ENCODE measurements around the gene MEMO1.
"Not testable (repeated sequence)": the region's sequence is repeated elsewhere in the genome, so short reads cannot be mapped to it uniquely, and the experiment has no call there.

Gene MEMO1

DNA sequence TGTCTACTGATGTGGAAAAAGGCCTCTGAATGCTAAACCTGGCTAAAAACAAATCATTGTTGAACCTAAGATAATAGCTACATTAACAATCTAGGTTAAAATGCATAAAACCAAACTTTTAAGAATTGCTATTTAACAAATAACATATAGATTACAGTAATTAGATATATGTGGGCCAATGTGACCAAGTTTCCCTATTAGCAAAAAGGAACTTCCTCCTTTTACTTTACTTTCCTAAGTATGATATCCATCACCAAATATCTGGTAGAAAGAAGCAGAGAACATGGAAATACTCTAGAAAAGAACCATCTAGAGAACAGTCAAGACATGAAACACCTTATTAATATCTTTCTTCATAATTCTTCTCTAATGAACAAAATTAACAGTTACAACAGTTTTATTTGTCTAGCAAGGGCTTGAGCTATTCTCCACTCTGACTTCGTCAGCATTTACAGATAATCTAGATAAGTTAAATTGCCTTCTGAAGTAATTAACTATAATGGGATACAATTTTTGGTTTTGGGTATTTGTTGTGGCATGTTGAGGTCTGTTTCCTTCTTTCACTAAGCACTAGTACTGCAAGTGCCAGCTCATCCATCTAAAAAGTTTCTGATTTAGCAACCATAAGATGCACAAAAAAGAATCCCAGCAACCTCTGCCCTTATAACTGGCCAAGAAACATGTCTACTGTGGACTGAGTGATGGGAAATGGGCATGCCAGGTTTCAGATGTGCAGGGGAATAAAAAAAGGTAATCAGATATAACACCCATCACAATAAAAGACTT is 53.3 kb downstream of the MEMO1 start:
- DNase-seq (ENCODE audit: low read depth), result no peak

DNA sequence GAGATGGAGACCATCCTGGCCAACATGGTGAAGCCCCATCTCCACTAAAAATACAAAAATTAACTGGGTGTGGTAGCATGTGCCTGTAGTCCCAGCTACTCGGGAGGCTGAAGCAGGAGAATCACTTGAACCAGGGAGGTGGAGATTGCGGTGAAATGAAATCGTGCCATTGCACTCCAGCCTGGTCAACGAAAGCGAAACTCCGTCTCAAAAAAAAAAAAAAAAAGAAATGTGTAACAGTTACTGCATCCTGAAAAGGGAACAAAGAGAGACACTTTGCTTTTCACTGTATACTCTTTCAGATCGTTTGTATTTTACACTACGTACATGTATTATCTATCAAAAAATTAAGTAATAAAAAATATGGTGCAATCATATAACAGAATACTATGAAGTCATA is 53.9 kb downstream of the MEMO1 start:
- DNase-seq (ENCODE audit: low read depth), result not testable (repeated sequence)

DNA sequence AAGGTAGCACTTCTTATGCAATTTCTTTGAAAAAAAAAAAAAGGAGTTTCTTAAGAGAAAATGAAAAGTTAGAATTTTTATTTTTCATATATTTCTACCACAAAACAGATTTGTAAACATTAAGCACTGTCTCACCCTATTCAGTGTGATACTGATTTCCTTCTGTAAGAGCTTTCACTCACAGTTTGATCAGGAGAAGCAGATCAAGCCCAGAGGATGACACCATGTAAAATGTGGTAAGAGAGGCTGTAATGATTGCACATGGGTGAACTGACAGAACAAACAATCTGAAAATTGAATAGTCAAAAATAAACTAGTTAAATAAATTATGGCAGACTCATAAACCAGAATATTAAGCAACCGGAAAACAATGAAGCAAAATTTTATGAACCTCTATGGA is 54.5 kb downstream of the MEMO1 start:
- DNase-seq (ENCODE audit: low read depth), result no peak

DNA sequence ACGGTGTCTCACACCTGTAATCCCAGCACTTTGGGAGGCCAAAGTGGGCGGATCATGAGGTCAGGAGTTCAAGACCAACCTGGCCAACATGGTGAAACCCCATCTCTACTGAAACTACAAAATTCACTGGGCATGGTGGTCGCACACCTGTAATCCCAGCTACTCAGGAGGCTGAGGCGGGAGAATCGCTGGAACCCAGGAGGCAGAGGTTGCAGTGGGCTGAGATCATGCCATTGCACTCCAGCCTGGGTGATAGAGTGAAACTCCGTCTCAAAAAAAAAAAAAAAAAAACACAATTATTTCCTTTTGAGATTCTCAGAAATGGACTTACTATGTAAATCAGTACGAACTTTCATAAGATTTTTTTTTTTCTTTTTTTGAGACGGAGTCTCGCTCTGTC is 57.7 kb downstream of the MEMO1 start:
- DNase-seq (ENCODE audit: low read depth), result not testable (repeated sequence)

DNA sequence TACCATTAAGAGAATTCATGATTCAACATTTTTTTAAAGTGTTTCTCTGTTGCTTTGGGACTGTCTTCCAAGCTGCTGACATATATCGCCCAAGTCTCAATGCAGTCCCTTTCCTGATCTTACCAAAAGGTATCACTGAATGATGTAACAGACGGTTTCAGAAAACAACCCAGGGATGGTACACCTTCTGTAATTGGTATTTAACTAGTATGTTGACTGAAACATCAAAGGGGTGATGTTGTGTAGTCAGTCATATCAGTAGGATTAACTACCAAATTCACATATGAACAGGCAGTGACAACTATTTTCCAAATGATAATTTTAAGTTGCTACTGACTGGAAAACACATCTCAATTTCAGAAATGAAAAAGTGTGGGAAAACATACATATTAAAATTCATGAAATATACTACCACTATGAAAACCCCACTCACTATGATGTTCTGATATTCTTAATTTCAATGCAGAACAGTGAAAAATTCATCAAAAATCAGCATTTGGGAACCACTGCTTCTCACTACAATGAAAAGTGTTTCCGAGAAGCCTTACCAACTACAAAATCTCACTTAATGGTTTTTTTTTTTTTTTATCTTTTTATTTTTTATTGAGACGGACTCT is 59.8 kb downstream of the MEMO1 start:
- no peak for DNase-seq (ENCODE audit: low read depth)

DNA sequence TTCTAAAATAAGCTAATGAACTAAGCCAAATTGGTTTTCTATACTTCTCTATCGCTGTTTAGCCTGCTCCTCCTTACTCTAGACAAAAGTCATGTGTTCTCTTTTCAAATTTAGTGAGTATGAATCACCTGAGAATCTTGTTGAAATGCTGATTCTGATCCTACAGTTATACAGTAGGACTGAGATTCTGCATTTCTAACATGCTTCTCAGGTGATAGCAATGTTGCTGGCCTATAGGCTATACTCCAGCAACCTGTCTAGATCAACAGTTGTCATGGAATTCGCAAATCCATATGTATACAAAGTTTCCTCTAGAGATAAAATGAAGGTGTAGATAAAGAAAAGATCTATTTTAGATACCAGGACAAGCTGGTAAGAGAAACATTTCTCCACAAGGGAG is 62.9 kb downstream of the MEMO1 start:
- no peak for DNase-seq (ENCODE audit: low read depth)

DNA sequence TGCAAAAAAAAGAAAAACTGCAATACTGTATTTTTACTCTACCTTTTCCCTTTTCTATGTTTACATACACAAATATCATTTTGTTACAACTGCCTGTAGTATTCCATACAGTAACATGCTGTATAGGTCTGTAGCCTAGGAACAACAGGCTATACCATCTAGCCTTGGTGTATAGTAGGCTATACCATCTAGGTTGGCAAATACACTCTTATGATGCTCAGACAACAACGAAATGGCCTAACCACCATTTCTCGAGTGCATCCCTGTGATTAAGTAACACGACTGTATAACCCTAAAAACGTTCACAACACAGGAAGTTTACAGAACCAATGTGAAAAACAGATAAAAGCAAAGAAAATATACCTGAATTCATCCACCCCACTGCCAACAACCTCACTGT is 64.0 kb downstream of the MEMO1 start:
- no peak for DNase-seq (ENCODE audit: low read depth)

DNA sequence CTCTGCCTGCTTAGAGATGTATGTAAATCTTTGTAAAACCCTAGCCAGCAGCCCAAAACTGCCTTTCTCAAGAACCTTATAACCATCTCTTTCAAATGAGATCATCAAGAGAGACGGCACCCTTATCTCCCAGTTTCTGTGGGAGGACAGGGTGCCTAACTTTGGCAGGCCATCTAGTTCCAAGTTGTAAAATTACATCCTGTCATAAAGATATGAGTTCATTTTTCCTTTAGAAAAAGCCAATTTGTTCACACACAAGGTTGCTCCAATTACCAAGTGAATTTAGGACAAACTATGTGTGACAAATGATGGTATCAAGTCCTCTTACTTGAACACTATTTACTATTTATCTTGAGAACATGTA is 65.3 kb downstream of the MEMO1 start:
- no peak for DNase-seq (ENCODE audit: low read depth)

DNA sequence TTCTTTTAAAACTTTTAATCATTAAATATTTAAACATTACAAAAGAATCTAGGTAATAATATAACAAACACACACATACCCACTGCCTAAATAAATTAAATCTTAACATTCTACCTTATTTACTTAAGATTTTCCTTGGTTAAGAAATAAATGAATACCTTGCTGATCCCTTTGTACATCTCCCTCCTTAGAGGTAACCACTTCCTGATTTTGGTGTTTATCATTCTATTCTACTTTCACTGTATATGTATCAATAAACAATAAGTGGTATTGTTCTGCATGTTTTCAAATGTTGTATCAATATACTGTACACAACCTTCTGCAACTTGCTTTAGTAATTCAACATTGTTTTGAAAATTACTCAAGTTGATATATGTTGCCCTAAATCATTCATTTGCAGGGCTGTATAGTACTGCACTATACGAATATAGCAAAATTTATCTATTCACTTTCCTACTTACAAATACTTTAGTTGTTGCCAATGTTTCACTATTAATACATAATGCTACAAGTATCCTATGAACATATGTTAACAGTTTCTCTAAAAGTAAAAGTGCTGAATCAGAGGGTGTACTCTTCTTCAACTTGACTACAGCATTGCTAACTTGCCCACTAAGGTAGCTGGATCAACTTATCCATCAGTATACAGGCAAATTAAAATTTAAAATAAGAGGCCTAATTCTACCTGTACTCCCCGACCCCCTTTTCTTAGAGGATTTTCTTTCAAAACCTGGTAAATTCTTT is 65.8 kb downstream of the MEMO1 start:
- no peak for DNase-seq (ENCODE audit: low read depth)

DNA sequence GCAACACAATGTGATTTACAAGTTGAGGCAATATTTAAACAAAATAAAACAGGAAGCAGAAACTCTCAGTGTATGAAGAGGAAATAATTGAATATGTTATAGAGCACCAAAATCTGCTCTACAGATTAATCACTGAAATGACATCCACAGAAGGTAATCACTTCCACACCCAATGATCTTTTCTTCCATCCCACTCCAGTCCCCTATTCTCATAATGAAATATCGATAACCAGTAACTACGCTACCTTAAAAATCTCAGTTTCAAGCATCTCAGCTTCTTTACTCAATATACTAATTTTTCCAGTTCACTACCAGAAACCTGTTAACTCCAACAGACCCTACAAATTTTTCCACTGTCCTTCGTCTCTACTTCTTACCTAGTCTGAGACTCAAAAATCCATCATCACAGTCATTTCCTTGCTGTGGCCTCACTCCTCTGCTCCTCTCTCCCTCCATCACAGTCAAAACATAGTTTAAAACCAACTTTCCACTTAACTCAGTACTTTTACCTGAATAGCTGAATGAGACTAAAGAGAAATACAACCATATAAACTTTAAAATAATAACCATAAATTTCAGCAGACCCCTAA is 67.1 kb downstream of the MEMO1 start:
- no peak for DNase-seq (ENCODE audit: low read depth)

DNA sequence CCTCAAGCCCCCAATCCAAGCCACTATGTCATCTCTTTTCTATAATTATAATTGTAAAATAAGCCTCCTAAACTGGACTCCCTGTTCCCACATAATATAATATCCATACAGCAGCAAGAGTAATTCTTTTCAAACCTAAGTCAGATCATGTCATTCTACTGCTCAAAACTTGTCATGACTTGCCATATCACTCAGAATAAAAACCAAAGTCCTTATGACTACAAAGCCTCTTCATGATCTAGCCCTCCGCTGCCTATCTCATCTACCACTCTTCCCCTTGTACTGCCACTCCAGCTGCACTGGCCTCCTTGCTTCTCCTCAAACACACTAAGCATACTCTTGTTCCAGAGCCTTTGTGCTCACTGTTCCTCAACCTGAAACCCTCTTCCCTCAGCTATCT is 69.9 kb downstream of the MEMO1 start:
- no peak for DNase-seq (ENCODE audit: low read depth)

DNA sequence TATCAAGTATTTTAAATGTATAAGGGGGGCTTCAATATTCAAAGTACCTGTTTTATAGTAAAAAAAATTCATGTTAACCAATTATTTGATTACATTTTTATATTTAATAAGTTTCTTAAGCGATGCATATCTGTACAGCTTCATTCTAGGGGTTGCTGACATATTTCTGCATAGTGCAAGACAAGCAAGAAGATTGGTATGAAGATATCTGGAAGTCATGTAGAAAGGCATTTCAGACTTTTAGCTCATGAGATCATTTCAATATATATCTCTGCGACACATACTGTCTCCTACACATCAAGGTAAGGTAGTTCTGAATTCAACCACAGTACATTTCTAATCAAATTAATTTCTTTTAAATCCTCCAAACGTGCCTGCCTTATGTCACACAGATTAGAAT is 73.1 kb downstream of the MEMO1 start:
- no peak for DNase-seq (ENCODE audit: low read depth)

DNA sequence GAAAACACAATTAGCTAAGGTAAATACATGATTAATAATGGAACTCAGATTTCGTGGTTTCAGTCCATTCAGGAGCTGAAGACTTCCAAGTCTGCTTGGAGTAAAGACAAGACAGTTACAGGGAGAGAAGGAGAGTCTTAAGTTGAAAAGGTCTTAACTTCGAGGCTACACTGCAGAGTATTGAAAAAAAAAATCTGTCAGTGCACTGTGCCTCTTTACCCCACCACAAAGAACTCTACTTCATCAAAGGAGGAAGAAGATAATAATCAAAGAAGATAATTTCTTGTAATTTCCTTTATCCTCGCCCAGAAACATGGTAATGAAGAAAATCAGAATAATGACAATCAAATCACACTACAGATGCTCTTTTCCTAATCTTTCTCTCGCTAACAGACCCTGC is 75.4 kb downstream of the MEMO1 start:
- no peak for DNase-seq (ENCODE audit: low read depth)

DNA sequence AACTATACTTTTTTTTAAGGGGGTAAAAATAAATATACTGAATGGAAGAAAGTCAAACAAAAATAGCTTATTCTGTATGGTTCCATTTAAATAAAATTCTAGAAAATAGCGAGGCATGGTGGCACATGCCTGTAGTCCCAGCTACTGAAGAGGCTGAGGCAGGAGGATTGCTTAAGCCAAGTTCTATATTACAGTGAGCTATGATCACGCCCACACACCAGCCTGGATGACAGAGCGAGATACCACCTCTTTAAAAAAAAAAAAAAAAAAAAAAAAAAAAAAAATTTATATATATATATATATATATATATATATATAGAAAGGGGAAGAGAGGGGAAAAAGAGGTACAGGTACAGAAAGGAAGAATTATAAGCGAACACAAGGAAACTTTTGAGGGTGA is 77.7 kb downstream of the MEMO1 start:
- no peak for DNase-seq (ENCODE audit: low read depth)

DNA sequence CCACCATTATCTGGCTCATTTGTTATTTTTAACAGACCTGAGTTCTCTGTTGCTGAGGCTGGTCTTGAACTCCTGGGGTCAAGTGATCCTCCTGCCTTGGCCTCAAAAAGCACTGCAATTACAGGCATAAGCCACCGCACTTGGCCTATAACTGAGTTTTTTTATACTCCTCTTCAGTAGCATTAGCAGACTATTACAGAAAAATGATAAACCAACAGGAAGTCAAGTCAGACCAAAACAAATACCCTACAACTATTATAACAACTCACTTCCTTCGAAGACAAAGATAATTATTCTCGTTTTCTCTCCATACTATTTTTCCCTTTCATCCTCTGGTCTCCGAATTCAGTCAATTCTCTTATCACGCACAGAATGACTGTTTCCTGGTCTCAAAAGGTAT is 78.2 kb downstream of the MEMO1 start:
- no peak for DNase-seq (ENCODE audit: low read depth)

DNA sequence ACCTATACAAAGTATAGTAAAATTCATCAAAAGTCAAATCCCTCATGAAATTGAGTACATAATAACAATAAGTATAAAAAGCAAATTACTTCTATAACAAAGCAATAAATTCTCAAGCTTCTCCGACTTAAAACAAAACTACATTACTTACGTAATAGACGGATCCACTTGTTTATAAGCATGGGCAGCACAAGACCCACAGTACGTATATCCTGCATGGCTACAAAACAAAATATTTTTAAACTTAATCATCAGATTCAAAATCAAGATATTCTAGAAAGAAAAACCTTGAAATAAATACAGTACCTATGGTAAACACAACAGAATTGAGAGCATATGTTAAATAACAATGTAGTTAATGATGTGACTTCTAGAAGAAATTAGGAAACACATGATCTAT is 78.9 kb downstream of the MEMO1 start:
- no peak for DNase-seq (ENCODE audit: low read depth)

DNA sequence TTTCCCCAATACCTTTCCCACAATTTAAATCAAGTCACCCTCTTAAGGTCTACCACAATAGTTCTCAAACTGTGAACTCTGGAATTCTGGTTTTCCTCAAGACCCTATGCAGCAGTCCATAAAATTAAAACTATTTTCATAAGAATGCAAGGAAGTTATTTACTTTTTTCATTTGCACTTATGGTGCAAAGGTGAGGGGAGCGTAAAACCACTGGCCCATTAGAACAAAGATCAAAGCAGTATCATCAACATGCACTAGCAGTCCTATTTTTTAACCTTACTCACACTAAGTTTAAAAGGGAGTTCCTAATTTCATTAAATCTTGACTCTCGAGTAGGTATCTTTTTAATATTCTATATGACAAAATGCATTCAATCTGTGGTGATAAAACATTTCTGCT is 85.3 kb downstream of the MEMO1 start:
- DNase-seq (ENCODE audit: low read depth), result no peak

DNA sequence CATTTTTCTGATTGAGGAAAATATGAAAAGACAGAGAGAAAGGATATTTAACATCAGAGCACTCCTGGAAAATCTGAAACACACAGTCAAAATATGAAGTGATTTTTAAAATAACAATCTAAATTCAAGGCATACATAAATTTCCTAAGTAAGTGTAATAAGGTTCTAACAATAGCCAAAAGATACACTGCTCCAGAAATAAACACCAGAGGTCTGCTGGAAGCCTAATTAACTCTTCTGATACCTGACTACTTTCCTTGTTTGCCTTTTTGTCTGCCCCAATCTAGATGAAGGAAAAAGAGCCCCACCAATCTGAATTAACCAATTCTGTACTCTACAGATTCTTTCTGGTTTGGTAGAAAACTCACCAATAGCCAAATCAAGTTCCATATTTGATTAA is 87.1 kb downstream of the MEMO1 start:
- DNase-seq (ENCODE audit: low read depth), result no peak

DNA sequence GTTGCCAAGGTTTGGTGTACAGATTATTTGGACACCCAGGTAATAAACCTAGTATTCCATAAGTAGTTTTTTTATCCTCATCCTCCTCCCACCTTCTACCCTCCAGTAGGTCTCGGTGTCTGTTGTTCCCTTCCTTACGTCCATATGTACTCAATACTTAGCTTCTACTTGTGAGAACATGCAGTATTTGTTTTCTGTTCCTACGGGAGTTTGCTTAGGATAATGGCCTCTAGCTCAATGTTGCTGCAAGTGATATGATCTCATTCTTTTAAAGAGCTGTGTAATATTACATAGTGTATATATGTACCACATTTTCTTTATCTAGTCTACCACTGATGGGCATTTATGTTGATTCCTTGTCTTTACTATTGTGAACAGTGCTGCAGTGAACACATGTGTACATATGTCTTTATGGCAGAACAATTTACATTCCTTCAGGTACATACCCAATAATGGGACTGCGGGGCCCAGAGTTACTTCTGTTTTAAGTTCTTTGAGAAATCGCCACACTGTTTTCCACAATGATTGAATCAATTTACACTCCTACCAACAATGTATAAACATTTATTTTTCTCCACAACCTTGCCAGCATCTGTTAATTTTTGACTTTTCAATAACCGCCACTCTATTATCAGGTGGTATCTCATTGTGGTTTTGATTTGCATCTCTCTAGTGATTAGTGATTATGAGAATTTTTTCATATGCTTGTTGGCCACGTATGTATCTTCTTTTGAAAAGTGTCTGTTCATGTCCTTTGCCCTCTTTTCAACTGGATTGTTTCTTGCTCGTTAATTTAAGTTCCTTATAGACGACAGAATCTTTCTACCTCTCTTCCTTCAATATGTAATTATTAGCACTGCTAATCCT is 88.0 kb downstream of the MEMO1 start:
- no peak for DNase-seq (ENCODE audit: low read depth)

DNA sequence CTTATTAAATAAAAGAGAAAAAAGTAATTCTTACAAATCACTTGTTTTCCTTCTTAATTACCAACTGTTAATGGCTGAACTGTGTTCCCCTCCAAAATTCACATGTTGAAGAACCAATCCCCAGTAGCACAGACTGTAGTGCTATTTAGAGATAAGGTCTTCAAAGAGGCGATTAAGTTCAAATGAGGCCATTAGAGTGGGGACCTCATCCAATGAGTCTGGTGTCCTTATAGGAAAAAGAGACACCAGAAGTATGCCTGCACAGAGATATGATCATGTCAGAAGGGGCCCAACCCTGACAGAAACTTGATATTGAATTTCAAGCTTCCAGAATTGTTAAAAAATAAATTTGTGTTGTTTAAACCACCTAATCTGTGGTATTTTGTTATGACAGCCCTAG is 89.8 kb downstream of the MEMO1 start:
- DNase-seq (ENCODE audit: low read depth), result no peak

DNA sequence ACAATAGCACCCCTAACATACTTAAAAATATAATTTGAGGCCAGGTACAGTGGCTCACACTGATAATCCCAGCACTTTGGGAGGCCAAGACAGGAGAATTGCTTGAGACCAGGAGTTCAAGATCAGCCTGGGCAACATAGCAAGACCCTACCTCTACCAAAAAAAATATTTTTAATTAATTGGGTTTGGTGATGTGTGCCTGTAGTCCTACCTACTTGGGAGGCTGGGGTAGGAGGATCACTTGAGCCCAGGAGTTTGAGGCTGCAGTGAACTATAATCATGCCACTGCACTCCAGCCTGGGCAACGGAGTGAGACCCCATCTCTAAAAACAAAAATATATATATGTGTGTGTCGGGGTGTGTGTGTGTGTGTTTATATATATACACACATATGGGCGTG is 91.3 kb downstream of the MEMO1 start:
- DNase-seq (ENCODE audit: low read depth), result no peak

DNA sequence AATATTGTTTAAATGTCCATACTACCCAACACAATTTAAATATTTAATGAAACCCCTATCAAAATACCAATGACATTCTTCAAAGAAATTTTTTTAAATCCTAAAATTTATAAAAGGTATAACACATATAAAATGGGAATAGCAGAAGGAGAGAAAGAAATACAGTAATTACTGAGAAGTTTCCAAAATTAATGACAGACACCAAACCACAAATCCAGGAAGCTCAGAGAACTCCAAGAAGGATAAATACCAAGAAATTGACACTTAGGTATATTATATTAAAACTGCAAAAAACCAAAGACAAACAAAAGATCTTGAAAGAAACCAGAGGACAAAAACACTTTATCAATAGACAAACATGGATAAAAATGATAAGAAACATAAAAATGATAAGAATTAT is 101.1 kb downstream of the MEMO1 start:
- no peak for DNase-seq (ENCODE audit: low read depth)
